ENCODE results near the gene TTLL10. TPM values are rescaled to one million over a fixed set of nuclear protein-coding genes. Genes with fewer than 3 reads are reported as not detected.

Gene TTLL10
- polyA plus RNA-seq, 1 of the 3 experiments (the other 2 are of a cell fraction), result not detected

DNA sequence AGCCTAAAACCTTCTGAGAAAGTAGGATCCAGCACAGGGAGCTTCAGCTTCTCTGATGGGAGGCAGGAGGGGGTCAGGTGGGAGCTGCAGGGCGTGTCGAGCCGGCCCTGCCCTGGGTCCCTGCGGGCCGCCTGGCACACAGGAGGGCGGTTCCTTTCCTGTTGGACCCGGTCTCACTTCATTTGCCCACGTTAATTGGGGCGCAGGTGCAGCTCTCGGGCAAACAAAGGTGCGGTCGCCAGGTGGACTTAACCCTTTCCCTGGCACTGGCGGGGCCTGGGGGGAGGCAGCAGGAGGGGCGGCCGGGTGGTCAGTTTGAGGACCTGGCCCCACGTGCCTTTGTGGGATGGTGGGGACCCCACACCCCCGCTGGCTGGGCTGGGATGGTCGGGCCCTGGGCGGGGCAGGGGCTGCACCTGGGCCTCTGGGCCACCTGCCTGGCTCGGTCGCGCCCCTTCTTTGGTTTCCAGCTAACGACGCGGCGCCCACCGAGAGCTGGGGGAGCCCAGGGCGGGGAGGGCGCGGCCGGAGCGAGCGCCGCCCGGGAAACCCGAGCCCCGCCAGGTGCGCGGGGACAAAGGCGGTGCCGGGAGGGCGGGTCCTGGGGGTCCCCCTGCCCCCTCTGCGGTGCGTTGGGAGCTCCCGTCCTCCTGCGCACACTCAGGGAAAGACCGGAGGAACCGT, 37.0 kb upstream of the TTLL10 start:
- CTCF ChIA-PET, result interaction anchor here (0.7 to 1.1 kb wide), 2 partner anchors 20 to 104 kb away, joined by 3 read pairs; no protein-coding TSS in a partner anchor
- H3K4me1 ChIP-seq (ENCODE audit: control insufficient read depth in 1 of 2, insufficient read depth in 2 of 2, low read depth in 1 of 2, low read length in 1 of 2), result no peaks in the 10 kb centered on the region
- H3K9ac ChIP-seq, result no peak overlapping the region
- no peaks in the 10 kb centered on the region for H3K27me3 ChIP-seq (ENCODE audit: insufficient read depth)
- WGBS (ENCODE audit: low lambda C conversion rate), result 76% methylated on average over 8 of the region's 48 CpGs
- no peaks in the 10 kb centered on the region for H3K9me2 ChIP-seq
- H3K4me3 ChIP-seq (ENCODE audit: low read depth in 2 of 2, low read length in 1 of 2), result no peak overlapping the region
- no peaks in the 10 kb centered on the region for H3F3A ChIP-seq (replicated peaks; ENCODE audit: insufficient read depth)
- TF ChIP-seq, protein P1, sequence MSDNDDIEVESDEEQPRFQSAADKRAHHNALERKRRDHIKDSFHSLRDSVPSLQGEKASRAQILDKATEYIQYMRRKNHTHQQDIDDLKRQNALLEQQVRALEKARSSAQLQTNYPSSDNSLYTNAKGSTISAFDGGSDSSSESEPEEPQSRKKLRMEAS (IDR thresholded peaks at IDR 0.05; ENCODE audit: low read depth), result no peak
- TF ChIP-seq NFIC (IDR thresholded peaks at IDR 0.05; ENCODE audit: borderline replicate concordance), result no peak
- TF ChIP-seq EP300 (IDR thresholded peaks at IDR 0.05; ENCODE audit: borderline replicate concordance in 1 of 2, low read depth in 1 of 2, low read length in 1 of 2), result no peak
- TF ChIP-seq FOXM1 (IDR thresholded peaks at IDR 0.05; ENCODE audit: low read depth), result no peak
- TF ChIP-seq SIN3A (IDR thresholded peaks at IDR 0.05; ENCODE audit: borderline replicate concordance, low read depth, low read length), result no peak
- no peak for TF ChIP-seq RAD21 (IDR thresholded peaks at IDR 0.05; ENCODE audit: low read length)
- TF ChIP-seq GATA2 (CRISPR knock-in tag; IDR thresholded peaks at IDR 0.05), result no peak
- no peak for TF ChIP-seq GABPA (IDR thresholded peaks at IDR 0.05; ENCODE audit: low read depth)
- no peak for TF ChIP-seq RCOR1 (IDR thresholded peaks at IDR 0.05; ENCODE audit: low read length)
- no peak for TF ChIP-seq YY1 (IDR thresholded peaks at IDR 0.05; ENCODE audit: low read depth)
- TF ChIP-seq, protein P2, sequence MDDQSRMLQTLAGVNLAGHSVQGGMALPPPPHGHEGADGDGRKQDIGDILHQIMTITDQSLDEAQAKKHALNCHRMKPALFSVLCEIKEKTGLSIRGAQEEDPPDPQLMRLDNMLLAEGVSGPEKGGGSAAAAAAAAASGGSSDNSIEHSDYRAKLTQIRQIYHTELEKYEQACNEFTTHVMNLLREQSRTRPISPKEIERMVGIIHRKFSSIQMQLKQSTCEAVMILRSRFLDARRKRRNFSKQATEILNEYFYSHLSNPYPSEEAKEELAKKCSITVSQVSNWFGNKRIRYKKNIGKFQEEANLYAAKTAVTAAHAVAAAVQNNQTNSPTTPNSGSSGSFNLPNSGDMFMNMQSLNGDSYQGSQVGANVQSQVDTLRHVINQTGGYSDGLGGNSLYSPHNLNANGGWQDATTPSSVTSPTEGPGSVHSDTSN (IDR thresholded peaks at IDR 0.05), result no peak
- TF ChIP-seq, protein P3, sequence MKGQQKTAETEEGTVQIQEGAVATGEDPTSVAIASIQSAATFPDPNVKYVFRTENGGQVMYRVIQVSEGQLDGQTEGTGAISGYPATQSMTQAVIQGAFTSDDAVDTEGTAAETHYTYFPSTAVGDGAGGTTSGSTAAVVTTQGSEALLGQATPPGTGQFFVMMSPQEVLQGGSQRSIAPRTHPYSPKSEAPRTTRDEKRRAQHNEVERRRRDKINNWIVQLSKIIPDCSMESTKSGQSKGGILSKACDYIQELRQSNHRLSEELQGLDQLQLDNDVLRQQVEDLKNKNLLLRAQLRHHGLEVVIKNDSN (IDR thresholded peaks at IDR 0.05; ENCODE audit: borderline replicate concordance, low read depth), result no peak
- TF ChIP-seq TAF1 (IDR thresholded peaks at IDR 0.05; ENCODE audit: borderline replicate concordance, low read depth, low read length), result no peak
- TF ChIP-seq, protein P4, sequence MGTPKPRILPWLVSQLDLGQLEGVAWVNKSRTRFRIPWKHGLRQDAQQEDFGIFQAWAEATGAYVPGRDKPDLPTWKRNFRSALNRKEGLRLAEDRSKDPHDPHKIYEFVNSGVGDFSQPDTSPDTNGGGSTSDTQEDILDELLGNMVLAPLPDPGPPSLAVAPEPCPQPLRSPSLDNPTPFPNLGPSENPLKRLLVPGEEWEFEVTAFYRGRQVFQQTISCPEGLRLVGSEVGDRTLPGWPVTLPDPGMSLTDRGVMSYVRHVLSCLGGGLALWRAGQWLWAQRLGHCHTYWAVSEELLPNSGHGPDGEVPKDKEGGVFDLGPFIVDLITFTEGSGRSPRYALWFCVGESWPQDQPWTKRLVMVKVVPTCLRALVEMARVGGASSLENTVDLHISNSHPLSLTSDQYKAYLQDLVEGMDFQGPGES (IDR thresholded peaks at IDR 0.05; ENCODE audit: low read depth, low read length), result no peak
- no peak for TF ChIP-seq RFX5 (IDR thresholded peaks at IDR 0.05; ENCODE audit: low read length)
- no peak for TF ChIP-seq MXI1 (IDR thresholded peaks at IDR 0.05; ENCODE audit: low read depth, low read length)
- no peak for TF ChIP-seq CHD2 (IDR thresholded peaks at IDR 0.05; ENCODE audit: low read length, partially characterized antibody)
- no peak for TF ChIP-seq TEAD4 (IDR thresholded peaks at IDR 0.05; ENCODE audit: borderline replicate concordance, insufficient read depth)
- no peak for TF ChIP-seq RXRA (IDR thresholded peaks at IDR 0.05; ENCODE audit: borderline replicate concordance, low read depth)
- no peak for TF ChIP-seq NRF1 (IDR thresholded peaks at IDR 0.05; ENCODE audit: low read depth, low read length)
- no peak overlapping the region for H2AFZ ChIP-seq (ENCODE audit: low read depth)
- no peak overlapping the region for H3K27ac ChIP-seq (ENCODE audit: low read depth in 2 of 2, low read length in 1 of 2)
- no peaks in the 10 kb centered on the region for H3K36me3 ChIP-seq (replicated peaks in 1 of 2; ENCODE audit: control insufficient read depth in 1 of 2, insufficient read depth in 2 of 2, low read length in 1 of 2)
- POLR2A ChIA-PET, result no interaction called here
- no peak overlapping the region for H3K4me2 ChIP-seq
- no peaks in the 10 kb centered on the region for H3K79me2 ChIP-seq (ENCODE audit: insufficient read depth)
- DNase-seq, result no peak
- H3K9me3 ChIP-seq, result no peaks in the 10 kb centered on the region
- H4K20me1 ChIP-seq (ENCODE audit: insufficient read depth), result no peaks in the 10 kb centered on the region

All from SK-N-SH (cell line).